Effector memory CD8-positive, alpha-beta T cell (primary cell): ENCODE measurements around the gene PIK3C3.
A peak's percentile ranks its signal among the peaks of the same experiment; 100 is the strongest.
"Not testable (repeated sequence)": the region's sequence is repeated elsewhere in the genome, so short reads cannot be mapped to it uniquely, and the experiment has no call there.

Experiments used
- ATAC-seq: fragments of 150-1000 bp; cut with Tn5 transposase; replicated peaks from 2 replicates; pipeline ENCODE4 v1.10.0; 2021; ENCODE audit warnings: mild to moderate bottlenecking, moderate library complexity
- DNase-seq, 3 experiments: peaks; one replicate each; pipeline ENCODE4 v3.0.0; 2021
- H3K27ac Mint-ChIP-seq, 2 donors: one replicate each; pipeline ENCODE4 v1.8.0; 2022; ENCODE audit warnings: mild to moderate bottlenecking in 2 of 2, mixed read lengths in 2 of 2, moderate library complexity in 2 of 2
- H3K27me3 Mint-ChIP-seq, 2 donors: one replicate each; pipeline ENCODE4 v1.8.0; 2022; ENCODE audit warnings: mixed read lengths in 2 of 2
- H3K36me3 Mint-ChIP-seq: one replicate; pipeline ENCODE4 v1.8.0; 2022; ENCODE audit warnings: mild to moderate bottlenecking, moderate library complexity, mixed read lengths; ENCODE audit not compliant: insufficient read depth
- H3K4me1 Mint-ChIP-seq, 2 donors: one replicate each; pipeline ENCODE4 v1.8.0; 2022; ENCODE audit warnings: low read depth in 2 of 2, mixed read lengths in 2 of 2
- H3K4me3 Mint-ChIP-seq, 2 donors: one replicate each; pipeline ENCODE4 v1.8.0; 2022; ENCODE audit warnings: mild to moderate bottlenecking in 2 of 2, mixed read lengths in 2 of 2, moderate library complexity in 2 of 2
- H3K9me3 Mint-ChIP-seq, 2 donors: one replicate each; pipeline ENCODE4 v1.8.0; 2022; ENCODE audit warnings: mixed read lengths in 2 of 2

PIK3C3 gene

DNA sequence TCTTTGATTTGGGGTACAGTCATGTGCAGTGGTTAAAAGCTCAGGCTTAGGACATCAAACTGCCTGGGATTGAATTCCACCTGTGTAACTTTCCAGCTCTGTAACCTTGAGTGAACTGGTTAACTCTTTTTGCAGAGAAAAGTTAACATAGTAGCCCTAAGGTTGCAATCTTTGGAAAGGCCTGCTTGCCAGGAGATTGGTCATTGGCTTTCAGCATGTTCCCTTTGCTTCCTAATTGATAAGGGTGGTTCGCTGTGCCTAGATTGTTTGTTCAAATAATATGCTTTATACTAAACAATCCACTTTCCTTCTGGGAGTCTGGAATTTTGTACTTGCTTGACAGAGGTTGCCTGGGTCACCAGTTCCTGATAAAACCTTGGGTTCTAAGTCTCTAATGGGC is 86.8 kb downstream of the PIK3C3 start:
- H3K36me3 Mint-ChIP-seq, result peaks cover 66% of the 10 kb centered on the region
- no peak overlapping the region for H3K27ac Mint-ChIP-seq
- DNase-seq (no peak), ATAC-seq (no peak)
- H3K4me1 Mint-ChIP-seq, result peaks cover 7 to 10% of the 10 kb centered on the region in 2 donors
- H3K9me3 Mint-ChIP-seq, result no peaks in the 10 kb centered on the region
- H3K27me3 Mint-ChIP-seq, result no peaks in the 10 kb centered on the region
- no peak overlapping the region for H3K4me3 Mint-ChIP-seq

DNA sequence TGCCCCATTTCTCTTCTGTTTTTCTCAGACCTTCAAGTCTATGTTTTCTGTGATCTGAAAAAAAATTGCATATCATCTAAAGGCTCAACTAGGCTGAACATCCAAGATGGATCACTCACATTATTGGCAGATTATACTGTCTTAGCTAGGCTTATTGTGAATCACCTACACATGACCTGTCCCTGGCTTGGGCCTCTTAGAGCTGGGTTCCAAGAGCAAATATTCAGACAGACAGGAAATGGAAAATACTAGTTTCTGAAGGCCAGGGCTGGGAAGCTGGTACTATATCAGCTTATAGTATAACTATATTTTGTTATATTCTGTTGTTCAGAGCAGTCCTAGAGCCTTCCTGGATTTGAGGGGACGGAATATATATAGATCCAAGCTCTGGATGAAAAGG is 90.3 kb downstream of the PIK3C3 start:
- no peak for ATAC-seq
- Mint-ChIP-seq H3K36me3 (peaks cover 46% of the 10 kb centered on the region), H3K9me3 (no peaks in the 10 kb centered on the region), H3K27ac (no peak overlapping the region), H3K4me1 (peaks cover 0 to 1% of the 10 kb centered on the region in 2 donors), H3K4me3 (no peak overlapping the region), H3K27me3 (no peaks in the 10 kb centered on the region)
- no peak for DNase-seq

DNA sequence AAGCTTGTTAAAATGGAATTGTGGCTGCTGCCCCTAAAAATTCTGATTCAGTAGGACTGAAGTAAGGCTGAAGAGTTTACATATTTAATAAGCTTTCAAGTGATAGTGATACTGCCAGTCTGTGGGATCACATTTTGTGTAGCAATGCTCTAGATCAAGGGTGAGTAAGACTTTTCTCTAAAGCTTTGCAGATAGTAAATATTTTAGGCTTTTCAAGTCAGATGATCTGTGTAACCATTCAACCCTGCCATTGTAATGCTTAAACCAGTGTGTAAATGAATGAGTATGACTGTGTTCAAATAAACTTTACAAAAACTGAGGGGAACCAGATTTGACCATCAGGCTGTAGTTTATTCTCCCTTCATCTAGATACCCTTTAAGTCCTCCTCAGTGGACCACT is 92.7 kb downstream of the PIK3C3 start:
- no peak for ATAC-seq
- no peaks in the 10 kb centered on the region for H3K27me3 Mint-ChIP-seq
- H3K4me1 Mint-ChIP-seq, result peaks cover 4 to 5% of the 10 kb centered on the region in 2 donors
- H3K9me3 Mint-ChIP-seq, result no peaks in the 10 kb centered on the region
- H3K27ac Mint-ChIP-seq, result peak overlapping the region in 1 of 2 donors; percentile 54
- no peak for DNase-seq
- H3K4me3 Mint-ChIP-seq, result no peak overlapping the region
- H3K36me3 Mint-ChIP-seq, result peaks cover 34% of the 10 kb centered on the region

DNA sequence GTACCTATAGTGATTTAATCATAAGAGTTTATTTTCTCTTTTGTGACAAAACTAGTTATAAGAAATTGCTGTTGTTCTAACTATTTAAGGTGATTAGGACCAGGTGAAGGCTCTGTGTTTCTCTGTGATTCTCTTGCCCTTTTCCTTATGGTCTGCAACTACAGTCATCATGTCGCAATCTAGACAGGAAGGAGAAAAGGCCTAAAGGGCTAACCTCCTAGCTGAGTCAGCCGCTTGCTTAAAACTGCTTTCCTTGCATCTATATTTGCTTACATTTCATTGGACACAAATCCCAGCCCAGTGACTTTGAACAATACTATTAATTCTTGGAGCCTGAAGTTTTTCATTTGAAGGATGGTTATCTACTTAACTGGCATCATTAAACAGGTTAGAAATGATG is 93.1 kb downstream of the PIK3C3 start:
- Mint-ChIP-seq H3K4me1 (peaks cover 4 to 9% of the 10 kb centered on the region in 2 donors), H3K27ac (peak overlapping the region in 1 of 2 donors; percentile 54), H3K9me3 (no peaks in the 10 kb centered on the region), H3K27me3 (no peaks in the 10 kb centered on the region), H3K36me3 (peaks cover 29% of the 10 kb centered on the region), H3K4me3 (no peak overlapping the region)
- DNase-seq (no peak), ATAC-seq (no peak)

DNA sequence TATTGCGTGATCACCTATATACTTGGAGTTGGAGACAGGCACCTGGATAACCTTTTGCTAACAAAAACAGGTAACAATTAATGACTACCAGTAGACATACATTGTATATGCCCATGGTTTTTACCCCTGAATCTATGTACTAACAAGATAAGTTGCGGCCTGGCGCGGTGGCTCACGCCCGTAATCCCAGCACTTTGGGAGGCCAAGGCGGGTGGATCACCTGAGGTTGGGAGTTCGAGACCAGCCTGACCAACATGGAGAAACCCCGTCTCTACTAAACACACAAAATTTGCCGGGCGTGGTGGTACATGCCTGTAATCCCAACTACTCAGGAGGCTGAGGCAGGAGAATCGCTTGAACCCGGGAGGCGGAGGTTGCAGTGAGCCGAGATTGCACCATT is 94.5 kb downstream of the PIK3C3 start:
- not testable (repeated sequence) for H3K4me3 Mint-ChIP-seq, H3K27me3 Mint-ChIP-seq, ATAC-seq, H3K27ac Mint-ChIP-seq, DNase-seq, H3K9me3 Mint-ChIP-seq
- peaks cover 4 to 14% of the 10 kb centered on the region in 2 donors for H3K4me1 Mint-ChIP-seq
- H3K36me3 Mint-ChIP-seq, result peaks cover 19% of the 10 kb centered on the region

DNA sequence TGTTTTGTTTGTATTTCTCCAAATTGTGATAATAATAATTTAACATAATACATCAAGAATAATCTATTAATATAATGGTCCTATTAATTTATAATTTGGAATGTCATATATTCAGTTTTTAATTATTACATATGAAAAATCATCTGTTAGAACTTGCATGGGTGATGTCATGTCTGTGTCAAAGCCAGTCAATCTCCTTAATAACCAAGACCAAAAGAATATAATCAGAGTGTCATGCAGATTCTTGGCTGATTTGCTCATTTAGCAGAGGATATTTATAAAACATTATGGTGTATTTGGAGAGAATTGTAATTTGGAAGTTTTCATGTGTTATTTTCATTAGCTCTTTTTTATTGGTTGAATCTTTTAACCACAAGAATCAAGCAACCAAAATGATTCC is 96.4 kb downstream of the PIK3C3 start:
- no peak for ATAC-seq
- Mint-ChIP-seq H3K4me1 (peaks cover 4 to 14% of the 10 kb centered on the region in 2 donors), H3K27me3 (no peaks in the 10 kb centered on the region)

GRCh38 chr18:42052122-42052708 is 97.2 kb downstream of the PIK3C3 start:
- DNase-seq, result no peak
- H3K9me3 Mint-ChIP-seq, result no peaks in the 10 kb centered on the region
- peak overlapping the region in 1 of 2 donors; percentile 22 for H3K27ac Mint-ChIP-seq

More for the DNA sequence above, 96.4 kb downstream of the PIK3C3 start:
- H3K9me3 Mint-ChIP-seq, result no peaks in the 10 kb centered on the region
- peaks cover 21% of the 10 kb centered on the region for H3K36me3 Mint-ChIP-seq
- no peak overlapping the region for H3K4me3 Mint-ChIP-seq
- DNase-seq, result no peak
- peak overlapping the region in 1 of 2 donors; percentile 58 for H3K27ac Mint-ChIP-seq

GRCh38 chr18:42053188-42053781 is 98.3 kb downstream of the PIK3C3 start:
- peak; percentile 48 to 54 (median 49) for DNase-seq
- Mint-ChIP-seq H3K4me1 (peaks cover 3 to 14% of the 10 kb centered on the region in 2 donors), H3K27me3 (no peaks in the 10 kb centered on the region), H3K9me3 (no peaks in the 10 kb centered on the region), H3K27ac (no peak overlapping the region), H3K4me3 (no peak overlapping the region), H3K36me3 (peaks cover 33% of the 10 kb centered on the region)
- peak; percentile 77 for ATAC-seq

More at GRCh38 chr18:42052122-42052708, 97.2 kb downstream of the PIK3C3 start:
- no peak for ATAC-seq
- Mint-ChIP-seq H3K4me1 (peaks cover 3 to 14% of the 10 kb centered on the region in 2 donors), H3K27me3 (no peaks in the 10 kb centered on the region), H3K4me3 (no peak overlapping the region), H3K36me3 (peaks cover 23% of the 10 kb centered on the region)

DNA sequence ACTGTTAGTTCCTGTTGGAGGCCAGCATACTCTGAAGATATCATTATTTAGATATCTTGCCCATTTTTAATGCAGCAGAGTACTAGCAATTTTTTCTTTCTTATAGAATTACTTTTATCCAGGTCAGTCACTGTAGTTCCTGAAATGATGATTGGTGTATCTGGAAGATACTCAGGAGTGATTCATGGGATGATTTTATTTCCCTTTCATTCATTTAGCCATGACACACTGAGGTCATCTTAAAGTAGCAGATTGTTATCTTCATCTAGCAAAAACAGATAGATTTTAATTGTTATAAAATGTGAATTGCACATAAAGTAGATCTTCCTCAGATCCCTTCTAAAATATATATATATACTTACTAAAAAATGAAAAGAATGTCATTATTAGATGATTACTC is 109.1 kb downstream of the PIK3C3 start:
- Mint-ChIP-seq H3K4me1 (peaks cover 0 to 2% of the 10 kb centered on the region in 2 donors), H3K27me3 (no peaks in the 10 kb centered on the region), H3K27ac (peak overlapping the region in 1 of 2 donors; percentile 26), H3K4me3 (no peak overlapping the region), H3K36me3 (peaks cover 23% of the 10 kb centered on the region), H3K9me3 (no peaks in the 10 kb centered on the region)
- ATAC-seq, result no peak
- DNase-seq, result no peak

GRCh38 chr18:42067518-42067917 is 112.5 kb downstream of the PIK3C3 start:
- no peak for DNase-seq
- Mint-ChIP-seq H3K4me1 (peaks cover 0 to 2% of the 10 kb centered on the region in 2 donors), H3K36me3 (peaks cover 34% of the 10 kb centered on the region), H3K27me3 (no peaks in the 10 kb centered on the region), H3K4me3 (no peak overlapping the region), H3K9me3 (no peaks in the 10 kb centered on the region), H3K27ac (no peak overlapping the region)
- ATAC-seq, result no peak

DNA sequence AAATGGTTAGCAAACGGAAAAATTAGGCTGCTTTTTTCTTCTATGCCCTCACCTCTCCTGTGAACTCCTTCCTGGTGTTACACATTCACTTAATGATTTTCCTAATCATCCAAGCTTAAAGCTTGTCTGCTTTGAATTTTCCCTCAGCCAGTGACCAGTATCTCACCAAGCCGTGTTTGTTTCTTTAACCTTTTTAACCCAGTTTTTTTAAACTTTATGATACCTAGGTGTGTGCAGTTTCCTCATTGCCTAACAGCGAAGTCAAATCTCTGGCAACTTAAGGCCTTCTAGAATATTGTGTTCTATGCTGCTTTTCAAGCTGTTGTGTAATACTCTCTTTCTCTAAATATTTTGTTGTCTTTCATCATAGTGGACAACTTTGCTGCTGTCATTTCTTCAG is 113.0 kb downstream of the PIK3C3 start:
- Mint-ChIP-seq H3K27ac (no peak overlapping the region), H3K4me1 (peaks cover 0 to 2% of the 10 kb centered on the region in 2 donors), H3K27me3 (no peaks in the 10 kb centered on the region), H3K4me3 (no peak overlapping the region), H3K36me3 (peaks cover 36% of the 10 kb centered on the region), H3K9me3 (no peaks in the 10 kb centered on the region)
- DNase-seq (no peak), ATAC-seq (no peak)

DNA sequence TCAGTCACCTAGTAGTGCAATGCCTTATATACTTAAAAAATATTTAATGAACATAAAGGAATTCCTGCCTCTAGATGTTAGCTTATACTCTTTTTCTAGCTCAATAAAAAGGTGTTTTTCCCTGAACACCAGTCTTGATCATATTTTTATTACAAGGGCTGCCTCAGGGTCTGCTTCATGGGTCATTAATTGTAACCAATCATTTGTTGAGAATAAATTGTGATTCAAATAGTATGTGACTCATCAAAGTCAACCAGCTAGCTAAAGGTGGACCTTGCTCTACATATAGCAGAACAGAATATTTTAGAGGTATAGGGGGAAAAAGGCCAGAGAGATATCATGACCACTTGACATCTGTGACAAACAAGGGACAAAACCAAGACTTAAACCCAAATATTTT is 114.0 kb downstream of the PIK3C3 start:
- no peak for ATAC-seq
- no peak for DNase-seq
- Mint-ChIP-seq H3K27ac (no peak overlapping the region), H3K4me3 (no peak overlapping the region), H3K36me3 (peaks cover 36% of the 10 kb centered on the region), H3K27me3 (no peaks in the 10 kb centered on the region), H3K4me1 (peaks cover 0 to 2% of the 10 kb centered on the region in 2 donors), H3K9me3 (no peaks in the 10 kb centered on the region)

GRCh38 chr18:42072407-42072806 is 117.4 kb downstream of the PIK3C3 start:
- no peak overlapping the region for H3K27ac Mint-ChIP-seq
- no peak for ATAC-seq
- no peak for DNase-seq
- peaks cover 0 to 2% of the 10 kb centered on the region in 2 donors for H3K4me1 Mint-ChIP-seq
- no peaks in the 10 kb centered on the region for H3K9me3 Mint-ChIP-seq
- H3K36me3 Mint-ChIP-seq, result peaks cover 46% of the 10 kb centered on the region
- H3K27me3 Mint-ChIP-seq, result no peaks in the 10 kb centered on the region
- H3K4me3 Mint-ChIP-seq, result no peak overlapping the region

DNA sequence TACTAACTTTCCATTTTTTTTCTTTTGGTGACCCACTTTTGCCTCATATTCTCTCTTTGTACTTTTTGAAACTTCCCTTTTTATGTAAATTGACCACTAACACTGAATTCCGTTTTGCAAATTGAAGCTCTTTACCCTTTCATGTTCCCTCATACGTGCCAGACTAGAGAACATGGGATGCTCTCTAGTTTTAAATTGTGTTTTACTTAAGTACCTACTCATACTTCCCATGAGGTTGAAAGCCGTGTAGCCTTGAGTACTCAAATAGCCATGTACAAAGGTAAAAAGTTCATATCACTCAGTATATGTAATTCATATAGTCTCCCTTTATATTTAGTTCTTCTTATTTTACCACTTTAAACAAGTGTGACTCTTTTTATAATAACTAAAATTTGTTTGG is 119.7 kb downstream of the PIK3C3 start:
- ATAC-seq (no peak), DNase-seq (no peak)
- H3K4me1 Mint-ChIP-seq, result peaks cover 0 to 2% of the 10 kb centered on the region in 2 donors
- no peaks in the 10 kb centered on the region for H3K27me3 Mint-ChIP-seq
- no peak overlapping the region for H3K4me3 Mint-ChIP-seq
- H3K9me3 Mint-ChIP-seq, result no peaks in the 10 kb centered on the region
- H3K27ac Mint-ChIP-seq, result no peak overlapping the region
- peaks cover 43% of the 10 kb centered on the region for H3K36me3 Mint-ChIP-seq
